ENCODE measurements around the gene TMEM130. TPM values are rescaled to one million over a fixed set of nuclear protein-coding genes. Genes with fewer than 3 reads are reported as not detected.

Gene TMEM130
- polyA plus RNA-seq, 6 donors from 2014 or later, result 0.32 TPM; not detected in 5

DNA sequence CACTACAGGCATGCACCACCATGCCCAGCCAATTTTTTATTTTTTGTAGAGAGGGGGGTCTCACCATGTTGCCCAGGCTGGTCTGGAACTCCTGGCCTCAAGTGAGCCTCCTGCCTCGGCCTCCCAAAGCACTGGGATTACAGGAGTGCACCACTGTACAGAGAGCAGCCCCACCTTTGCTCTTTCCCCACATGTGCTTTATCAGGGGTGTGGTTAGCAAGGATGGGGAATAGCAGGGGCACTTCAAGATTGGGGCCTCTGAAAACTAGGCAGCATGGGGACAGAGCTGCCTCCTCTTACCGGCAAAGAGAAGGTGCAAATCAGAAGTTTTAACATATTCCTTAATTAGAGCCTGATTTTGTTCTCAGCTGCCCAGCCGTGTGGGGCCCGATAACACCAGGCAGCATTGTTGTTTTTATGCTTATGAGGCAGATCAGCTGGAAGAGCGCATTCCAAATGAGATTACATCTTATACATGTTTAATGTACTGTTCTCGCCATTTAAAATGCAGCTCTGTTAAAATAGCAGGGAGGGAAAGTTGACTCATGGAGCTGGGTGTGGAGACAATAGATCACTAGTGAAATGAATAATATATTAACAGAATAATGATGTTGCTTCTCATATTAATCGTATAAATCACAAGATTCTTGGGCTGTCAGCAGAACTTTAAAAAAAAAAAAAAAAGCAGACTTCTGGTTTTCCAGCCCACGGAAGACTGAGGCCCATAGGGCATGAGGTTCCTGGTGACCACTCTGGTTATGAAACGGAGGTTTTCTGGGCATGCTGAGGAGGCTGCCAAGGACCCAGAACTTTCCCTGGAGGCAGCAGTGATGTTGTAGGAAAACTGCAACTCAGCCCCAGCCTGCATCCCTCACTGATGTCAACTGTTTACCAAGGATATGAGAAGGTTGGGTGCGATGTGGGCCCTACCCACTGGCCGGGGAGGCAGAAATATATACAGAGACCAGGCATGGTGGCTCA, 62.5 kb downstream of the TMEM130 start:
- no peak overlapping the region for H3K4me3 Mint-ChIP-seq
- H3K36me3 Mint-ChIP-seq, result peaks cover 0 to 8% of the 10 kb centered on the region in 2 donors
- H3K27ac Mint-ChIP-seq, result no peak overlapping the region
- ATAC-seq (ENCODE audit: low read depth in 2 of 2) (no peak), DNase-seq (no peak)
- H3K4me1 Mint-ChIP-seq, result peaks cover 9 to 13% (median 10%) of the 10 kb centered on the region in 3 donors
- peaks cover 25 to 63% (median 30%) of the 10 kb centered on the region in 3 donors for H3K27me3 Mint-ChIP-seq
- peaks cover 0 to 6% (median 2%) of the 10 kb centered on the region in 7 donors for H3K9me3 Mint-ChIP-seq

DNA sequence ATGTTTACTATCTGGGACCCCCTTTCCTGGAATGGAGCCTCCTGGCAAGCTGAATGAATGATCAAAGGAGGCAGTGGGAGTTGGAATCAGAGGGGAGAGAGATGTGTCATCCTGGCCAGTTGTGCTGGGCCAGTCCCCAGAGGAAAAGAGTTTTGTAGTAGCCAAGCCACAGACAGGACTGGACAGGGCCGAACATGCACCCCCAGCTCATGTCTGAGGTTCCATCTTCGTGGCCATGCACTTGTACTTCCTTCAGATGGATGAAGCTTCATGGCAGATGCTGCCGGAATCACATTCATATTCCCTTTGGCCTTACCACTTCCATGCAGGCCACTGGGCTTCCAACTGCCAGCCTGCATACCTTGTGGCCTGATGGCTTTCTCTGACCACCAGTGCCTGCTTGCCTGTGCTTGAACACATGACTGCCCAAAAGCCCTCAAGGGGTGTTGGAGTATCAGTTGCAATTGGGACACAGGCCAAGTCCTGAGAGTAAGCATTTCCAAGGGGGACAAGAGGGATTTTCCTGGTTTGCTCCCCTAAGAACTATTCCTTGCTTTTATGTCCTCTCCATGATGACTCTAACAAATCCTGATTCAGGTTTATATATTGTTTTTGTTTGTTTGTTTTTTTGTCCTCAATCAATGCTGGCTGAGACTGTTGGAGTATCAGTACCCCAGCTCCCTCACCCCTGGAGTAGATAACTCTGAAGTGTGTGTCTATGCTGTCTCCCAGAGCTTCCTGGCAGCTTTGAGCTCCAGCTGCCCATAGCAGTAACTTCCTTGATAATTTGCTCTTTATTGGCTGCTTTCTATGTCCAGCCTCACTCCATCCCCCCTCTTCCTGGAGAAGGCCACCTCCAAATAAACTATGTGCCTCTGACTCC, 63.6 kb downstream of the TMEM130 start:
- no peak for ATAC-seq (ENCODE audit: low read depth in 2 of 2)
- Mint-ChIP-seq H3K27me3 (peaks cover 30 to 68% (median 30%) of the 10 kb centered on the region in 3 donors), H3K9me3 (peaks cover 0 to 7% (median 4%) of the 10 kb centered on the region in 7 donors), H3K27ac (peak overlapping the region in 1 of 6 donors; percentile 76), H3K4me1 (peaks cover 14 to 15% (median 15%) of the 10 kb centered on the region in 3 donors), H3K36me3 (peaks cover 0 to 8% of the 10 kb centered on the region in 2 donors), H3K4me3 (no peak overlapping the region)
- DNase-seq, result no peak

DNA sequence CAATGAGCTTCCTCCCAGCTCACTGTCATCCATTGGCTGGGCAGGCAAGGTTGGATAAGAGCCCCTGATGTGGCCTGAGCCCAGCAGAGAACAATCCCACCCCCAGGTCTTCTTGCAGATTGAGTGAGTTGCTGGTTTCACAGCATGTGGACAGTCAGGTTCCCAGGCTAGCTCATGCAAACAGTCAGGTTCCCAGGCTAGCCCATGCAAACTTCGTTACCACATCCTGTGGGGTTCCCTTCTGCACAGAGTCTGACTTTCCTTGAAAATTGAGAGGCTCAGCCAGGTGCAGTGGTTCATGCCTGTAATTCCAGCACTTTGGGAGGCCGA, 67.1 kb downstream of the TMEM130 start:
- H3K9me3 Mint-ChIP-seq, result peaks cover 8 to 21% (median 16%) of the 10 kb centered on the region in 7 donors
- no peak overlapping the region for H3K4me3 Mint-ChIP-seq
- DNase-seq, result no peak
- peaks cover 8% of the 10 kb centered on the region in 2 donors for H3K36me3 Mint-ChIP-seq
- peak overlapping the region in 1 of 6 donors; percentile 59 for H3K27ac Mint-ChIP-seq
- peak in 1 of 2 donors; percentile 17 for ATAC-seq (ENCODE audit: low read depth in 2 of 2)
- peaks cover 33 to 78% (median 33%) of the 10 kb centered on the region in 3 donors for H3K27me3 Mint-ChIP-seq
- H3K4me1 Mint-ChIP-seq, result peaks cover 14 to 15% (median 15%) of the 10 kb centered on the region in 3 donors

DNA sequence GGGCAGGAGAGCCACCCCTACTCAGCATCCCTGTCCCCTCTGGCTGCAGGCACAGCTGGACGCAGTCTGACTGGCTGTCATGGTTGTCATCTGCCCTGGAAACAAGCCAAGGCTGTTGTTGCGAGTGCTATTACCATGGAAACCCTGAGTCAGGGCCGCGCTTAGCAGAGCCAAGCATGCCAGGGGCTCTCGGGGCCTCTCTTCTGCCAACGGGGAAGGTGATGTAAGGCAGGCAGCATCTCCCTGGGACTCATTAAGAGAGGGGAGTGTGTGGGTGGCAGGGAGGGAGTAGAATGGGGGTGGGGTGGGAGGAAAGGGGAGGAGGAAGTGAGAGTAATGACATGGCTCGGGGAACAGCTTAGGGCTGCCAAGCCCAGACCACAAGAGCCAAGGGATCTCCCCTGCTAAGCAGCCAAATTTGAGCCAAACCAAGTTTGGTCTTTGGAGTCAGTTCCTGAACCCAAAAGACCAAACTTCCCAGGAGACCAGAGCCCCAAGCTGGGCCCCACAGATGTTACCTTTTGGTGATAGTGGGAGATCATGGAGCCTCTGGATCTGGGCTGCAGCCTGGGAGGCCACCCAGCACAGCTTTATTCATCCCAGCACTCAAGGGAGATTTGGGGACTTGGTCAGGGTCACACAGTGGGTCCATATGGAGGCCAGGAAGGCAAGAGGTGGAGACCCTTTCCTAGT, 67.6 kb downstream of the TMEM130 start:
- Mint-ChIP-seq H3K27me3 (peaks cover 28 to 73% (median 30%) of the 10 kb centered on the region in 3 donors), H3K36me3 (peaks cover 8% of the 10 kb centered on the region in 2 donors), H3K4me3 (peak overlapping the region in 3 of 8 donors; percentile 1 to 51 (median 20)), H3K27ac (peak overlapping the region in 2 of 6 donors; percentile 56 to 69), H3K4me1 (peaks cover 14 to 15% (median 15%) of the 10 kb centered on the region in 3 donors), H3K9me3 (peaks cover 8 to 21% (median 16%) of the 10 kb centered on the region in 7 donors)
- ATAC-seq (ENCODE audit: low read depth in 2 of 2), result peak; percentile 88 to 93
- peak; percentile 37 for DNase-seq

DNA sequence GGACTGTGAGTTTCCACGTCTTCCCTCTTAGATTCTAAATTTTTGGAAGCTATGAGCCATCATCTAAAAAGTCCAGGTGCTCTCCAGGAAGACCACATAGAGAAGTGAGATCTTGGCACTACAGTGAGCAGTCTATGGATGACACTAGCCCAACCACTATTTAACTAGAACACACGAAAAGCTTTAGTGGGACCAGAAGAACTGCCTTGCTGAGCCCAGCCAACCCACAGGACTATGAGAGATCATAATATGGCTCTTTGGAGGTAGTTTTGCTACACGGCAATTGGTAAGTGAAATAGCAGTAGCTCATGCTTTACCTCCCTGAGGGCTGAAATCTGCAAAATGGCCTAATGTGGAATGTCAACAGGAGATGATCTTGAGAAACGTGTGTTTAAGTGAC, 68.8 kb downstream of the TMEM130 start:
- Mint-ChIP-seq H3K27ac (peak overlapping the region in 1 of 6 donors; percentile 52), H3K4me1 (peaks cover 14 to 15% (median 15%) of the 10 kb centered on the region in 3 donors), H3K36me3 (peaks cover 0 to 8% of the 10 kb centered on the region in 2 donors), H3K4me3 (no peak overlapping the region), H3K9me3 (peaks cover 8 to 20% (median 15%) of the 10 kb centered on the region in 7 donors), H3K27me3 (peaks cover 17 to 61% (median 21%) of the 10 kb centered on the region in 3 donors)
- no peak for DNase-seq
- no peak for ATAC-seq (ENCODE audit: low read depth in 2 of 2)

DNA sequence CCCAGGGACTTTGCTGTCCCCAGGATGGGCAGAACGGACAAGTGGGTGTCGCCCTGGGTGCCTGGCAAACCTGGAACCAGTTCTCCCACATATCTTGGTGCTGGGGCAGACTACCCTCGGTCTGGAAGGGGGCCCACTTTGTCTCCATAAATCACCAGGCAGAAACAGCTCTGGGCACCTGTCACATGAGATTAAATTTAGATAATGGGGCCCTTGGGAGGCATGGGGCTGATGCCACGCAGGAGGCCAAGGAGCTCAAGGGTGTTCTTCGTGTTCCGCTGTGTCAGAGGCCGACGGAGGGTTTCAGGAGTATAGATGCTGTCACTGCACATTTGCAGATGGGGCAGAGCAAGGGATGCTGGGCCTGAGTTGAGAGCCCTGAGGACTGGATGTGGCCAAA, 72.7 kb downstream of the TMEM130 start:
- DNase-seq, result no peak
- peaks cover 11 to 25% (median 18%) of the 10 kb centered on the region in 7 donors for H3K9me3 Mint-ChIP-seq
- peaks cover 0 to 13% of the 10 kb centered on the region in 2 donors for H3K36me3 Mint-ChIP-seq
- H3K27me3 Mint-ChIP-seq, result peaks cover 15 to 36% (median 21%) of the 10 kb centered on the region in 3 donors
- H3K4me1 Mint-ChIP-seq, result peaks cover 0 to 3% (median 3%) of the 10 kb centered on the region in 3 donors
- no peak for ATAC-seq (ENCODE audit: low read depth in 2 of 2)
- no peak overlapping the region for H3K27ac Mint-ChIP-seq
- H3K4me3 Mint-ChIP-seq, result no peak overlapping the region

Other genes with a start within 250 kb of the TMEM130 start
- 1 to 10 TPM in 5 of 6 donors, under 1 TPM in 1; 0.09 to 7.1 (median 3.1) TPM for gene TRRAP, start 8.5 kb upstream of the TMEM130 start, polyA plus RNA-seq (ENCODE audit: low read depth in 6 of 6)

Data from naive B cell (primary cell).